ENCODE measurements around the gene LYSMD1.

DNA sequence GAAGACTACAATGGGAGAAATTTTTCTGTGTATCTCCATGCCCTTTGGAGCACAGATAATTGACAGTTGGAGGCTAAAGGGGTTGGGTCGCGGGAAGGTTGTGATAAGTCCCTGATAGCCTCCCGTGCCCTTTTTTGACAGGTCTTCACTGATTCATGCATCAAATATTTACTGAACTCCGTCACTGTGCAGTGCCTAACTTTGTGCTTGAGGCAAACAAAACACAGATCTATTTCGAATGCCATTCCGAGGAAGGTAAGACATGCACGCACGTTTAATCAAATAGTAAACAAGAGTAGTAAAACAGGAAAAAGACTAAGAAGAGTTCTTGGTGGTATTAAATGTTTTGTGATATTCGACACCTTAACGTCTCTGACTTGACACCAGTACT is 32.2 kb upstream of the LYSMD1 start:
- no peak for TF ChIP-seq FOXM1 (IDR thresholded peaks at IDR 0.05; ENCODE audit: low read depth)
- TF ChIP-seq, protein P1, sequence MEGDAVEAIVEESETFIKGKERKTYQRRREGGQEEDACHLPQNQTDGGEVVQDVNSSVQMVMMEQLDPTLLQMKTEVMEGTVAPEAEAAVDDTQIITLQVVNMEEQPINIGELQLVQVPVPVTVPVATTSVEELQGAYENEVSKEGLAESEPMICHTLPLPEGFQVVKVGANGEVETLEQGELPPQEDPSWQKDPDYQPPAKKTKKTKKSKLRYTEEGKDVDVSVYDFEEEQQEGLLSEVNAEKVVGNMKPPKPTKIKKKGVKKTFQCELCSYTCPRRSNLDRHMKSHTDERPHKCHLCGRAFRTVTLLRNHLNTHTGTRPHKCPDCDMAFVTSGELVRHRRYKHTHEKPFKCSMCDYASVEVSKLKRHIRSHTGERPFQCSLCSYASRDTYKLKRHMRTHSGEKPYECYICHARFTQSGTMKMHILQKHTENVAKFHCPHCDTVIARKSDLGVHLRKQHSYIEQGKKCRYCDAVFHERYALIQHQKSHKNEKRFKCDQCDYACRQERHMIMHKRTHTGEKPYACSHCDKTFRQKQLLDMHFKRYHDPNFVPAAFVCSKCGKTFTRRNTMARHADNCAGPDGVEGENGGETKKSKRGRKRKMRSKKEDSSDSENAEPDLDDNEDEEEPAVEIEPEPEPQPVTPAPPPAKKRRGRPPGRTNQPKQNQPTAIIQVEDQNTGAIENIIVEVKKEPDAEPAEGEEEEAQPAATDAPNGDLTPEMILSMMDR (IDR thresholded peaks at IDR 0.05) = no peak
- no peak for TF ChIP-seq NFIC (IDR thresholded peaks at IDR 0.05; ENCODE audit: borderline replicate concordance)
- no peak for TF ChIP-seq SMC3 (IDR thresholded peaks at IDR 0.05; ENCODE audit: low read depth, low read length)
- no peak for TF ChIP-seq CHD2 (IDR thresholded peaks at IDR 0.05; ENCODE audit: low read length, partially characterized antibody)
- no peak for TF ChIP-seq YY1 (IDR thresholded peaks at IDR 0.05; ENCODE audit: low read depth)
- TF ChIP-seq, protein P2, sequence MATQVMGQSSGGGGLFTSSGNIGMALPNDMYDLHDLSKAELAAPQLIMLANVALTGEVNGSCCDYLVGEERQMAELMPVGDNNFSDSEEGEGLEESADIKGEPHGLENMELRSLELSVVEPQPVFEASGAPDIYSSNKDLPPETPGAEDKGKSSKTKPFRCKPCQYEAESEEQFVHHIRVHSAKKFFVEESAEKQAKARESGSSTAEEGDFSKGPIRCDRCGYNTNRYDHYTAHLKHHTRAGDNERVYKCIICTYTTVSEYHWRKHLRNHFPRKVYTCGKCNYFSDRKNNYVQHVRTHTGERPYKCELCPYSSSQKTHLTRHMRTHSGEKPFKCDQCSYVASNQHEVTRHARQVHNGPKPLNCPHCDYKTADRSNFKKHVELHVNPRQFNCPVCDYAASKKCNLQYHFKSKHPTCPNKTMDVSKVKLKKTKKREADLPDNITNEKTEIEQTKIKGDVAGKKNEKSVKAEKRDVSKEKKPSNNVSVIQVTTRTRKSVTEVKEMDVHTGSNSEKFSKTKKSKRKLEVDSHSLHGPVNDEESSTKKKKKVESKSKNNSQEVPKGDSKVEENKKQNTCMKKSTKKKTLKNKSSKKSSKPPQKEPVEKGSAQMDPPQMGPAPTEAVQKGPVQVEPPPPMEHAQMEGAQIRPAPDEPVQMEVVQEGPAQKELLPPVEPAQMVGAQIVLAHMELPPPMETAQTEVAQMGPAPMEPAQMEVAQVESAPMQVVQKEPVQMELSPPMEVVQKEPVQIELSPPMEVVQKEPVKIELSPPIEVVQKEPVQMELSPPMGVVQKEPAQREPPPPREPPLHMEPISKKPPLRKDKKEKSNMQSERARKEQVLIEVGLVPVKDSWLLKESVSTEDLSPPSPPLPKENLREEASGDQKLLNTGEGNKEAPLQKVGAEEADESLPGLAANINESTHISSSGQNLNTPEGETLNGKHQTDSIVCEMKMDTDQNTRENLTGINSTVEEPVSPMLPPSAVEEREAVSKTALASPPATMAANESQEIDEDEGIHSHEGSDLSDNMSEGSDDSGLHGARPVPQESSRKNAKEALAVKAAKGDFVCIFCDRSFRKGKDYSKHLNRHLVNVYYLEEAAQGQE (IDR thresholded peaks at IDR 0.05; ENCODE audit: low read depth, low read length) = no peak
- no peak for TF ChIP-seq TCF12 (IDR thresholded peaks at IDR 0.05)
